GM18951 (cell line): ENCODE results near the gene SEPTIN6.
A peak's percentile ranks its signal among the peaks of the same experiment; 100 is the strongest.

Experiments
- POLR2A ChIP-seq: IDR thresholded peaks from 4 replicates; pipeline ENCODE4 v1.6.1; 2011; ENCODE audit warnings: mild to moderate bottlenecking; ENCODE audit not compliant: insufficient read length, insufficient read depth; ENCODE audit errors: extremely low read depth
- in situ Hi-C: fragments of 300-500 bp; cut with MboI; formaldehyde crosslinking; loops from one replicate; pipeline ENCODE4 v1.12.0; 2022; ENCODE audit warnings: low sequenced_read_pairs, mixed read lengths, inconsistent platforms; ENCODE audit not compliant: unreplicated experiment

SEPTIN6 gene

GRCh38 chrX:119693040-119693995, at the start of gene SEPTIN6:
SEPTIN6 (minus strand) TSS chrX:119693168; CDS start chrX:119693105, 63 bp downstream.
- in situ Hi-C loops, result no loop called here
- TF ChIP-seq POLR2A, result peak; percentile 93

- TF ChIP-seq POLR2A, result no peak
- in situ Hi-C loops, result loop anchor here (25.0 kb wide), 1 partner anchor 226 kb away; no protein-coding TSS in a partner anchor
Observed at GRCh38 chrX:119738742-119739141, 45.8 kb upstream of the SEPTIN6 start.

DNA sequence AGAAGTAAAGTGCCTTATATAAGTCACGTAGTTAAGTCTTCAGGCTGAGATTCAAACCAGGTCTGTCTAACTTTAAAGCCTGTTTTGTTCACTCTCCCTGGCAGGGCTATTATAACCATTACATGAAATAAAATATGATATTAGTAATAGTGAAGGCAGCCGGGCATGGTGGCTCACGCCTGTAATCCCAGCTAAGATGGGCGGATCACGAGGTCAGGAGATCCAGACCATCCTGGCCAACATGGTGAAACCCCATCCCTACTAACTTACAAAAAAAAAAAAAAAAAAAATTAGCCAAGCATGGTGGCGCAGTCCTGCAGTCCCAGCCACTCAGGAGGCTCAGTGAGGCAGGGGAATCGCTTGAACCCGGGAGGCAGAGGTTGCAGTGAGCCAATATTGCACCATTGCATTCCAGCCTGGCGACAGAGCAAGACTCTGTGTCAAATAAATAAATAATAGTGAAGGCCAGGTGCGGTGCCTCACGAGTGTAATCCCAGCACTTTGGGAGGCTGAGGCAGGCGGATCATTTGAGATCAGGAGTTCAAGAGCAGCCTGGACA, 43.3 kb upstream of the SEPTIN6 start:
- TF ChIP-seq POLR2A, result no peak
- in situ Hi-C loops, result loop anchor here (25.0 kb wide), 1 partner anchor 224 kb away; no protein-coding TSS in a partner anchor

- no peak for TF ChIP-seq POLR2A
- in situ Hi-C loops, result loop anchor here (25.0 kb wide), 1 partner anchor 223 kb away; no protein-coding TSS in a partner anchor
Observed at GRCh38 chrX:119735467-119735866, 42.5 kb upstream of the SEPTIN6 start.

DNA sequence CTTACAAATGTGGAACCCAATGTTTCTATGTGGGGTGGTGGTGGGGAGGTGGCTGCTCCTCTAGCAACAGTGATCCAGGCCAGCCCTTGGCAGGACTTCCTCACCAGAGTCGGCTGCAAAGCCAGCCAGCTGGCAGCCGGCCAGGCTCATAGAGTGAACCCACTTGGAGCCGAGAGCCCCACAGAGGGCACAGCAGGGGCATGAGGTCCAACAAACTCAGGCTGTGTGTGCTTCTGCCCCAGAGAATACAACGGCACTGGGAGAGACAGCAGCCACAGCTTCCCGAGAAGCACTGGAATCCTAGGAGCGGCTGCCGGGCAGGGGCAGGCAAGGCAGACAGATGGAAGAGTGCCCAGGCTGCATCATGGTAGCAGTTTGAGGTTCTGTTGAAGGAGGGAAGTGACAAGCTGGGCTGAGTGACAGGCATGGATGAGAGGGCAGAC, 42.0 kb upstream of the SEPTIN6 start:
- TF ChIP-seq POLR2A, result no peak
- in situ Hi-C loops, result loop anchor here (25.0 kb wide), 1 partner anchor 223 kb away; no protein-coding TSS in a partner anchor

DNA sequence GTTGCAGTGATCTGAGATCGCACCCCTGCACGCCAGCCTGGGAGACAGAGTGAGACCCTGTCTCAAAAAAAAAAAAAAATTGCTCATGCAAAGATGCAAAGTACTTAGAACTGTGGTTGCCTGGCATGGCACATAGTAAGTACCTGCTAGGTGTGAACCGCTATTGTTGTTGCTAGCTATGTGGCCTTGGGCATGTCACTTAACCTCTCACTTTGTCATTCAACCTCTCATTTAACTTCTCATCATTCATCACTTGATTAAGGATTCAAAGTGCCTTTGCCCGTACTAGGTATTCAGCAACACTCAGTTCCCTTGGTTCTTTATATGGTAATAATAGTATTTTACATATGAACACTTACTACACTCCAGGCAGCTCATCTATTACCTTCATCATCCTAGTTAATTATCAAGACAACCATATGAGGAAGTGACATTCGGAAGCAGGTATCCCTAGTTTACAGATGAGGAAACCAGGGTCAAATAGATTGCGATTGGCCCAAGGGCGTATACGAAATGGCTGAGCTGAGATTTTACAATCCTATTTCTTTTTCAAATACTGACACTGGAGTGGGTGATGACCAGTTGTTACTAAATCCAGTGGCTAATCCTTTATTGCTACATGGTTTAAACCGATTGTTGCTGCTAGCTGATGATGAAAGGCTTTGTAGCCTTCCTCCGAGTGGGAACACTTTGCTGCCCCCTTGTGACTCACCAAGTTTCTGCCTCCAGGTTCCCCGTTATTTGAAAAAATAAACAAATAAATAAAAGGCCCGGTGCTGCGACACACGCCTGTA, 36.6 kb upstream of the SEPTIN6 start:
- TF ChIP-seq POLR2A, result no peak
- in situ Hi-C loops, result loop anchor here (25.0 kb wide), 1 partner anchor 217 kb away; no protein-coding TSS in a partner anchor

- TF ChIP-seq POLR2A, result no peak
- in situ Hi-C loops, result loop anchor here (25.0 kb wide), 1 partner anchor 216 kb away; no protein-coding TSS in a partner anchor
Observed at GRCh38 chrX:119728487-119728886, 35.5 kb upstream of the SEPTIN6 start.

- no peak for TF ChIP-seq POLR2A
- in situ Hi-C loops, result loop anchor here (25.0 kb wide), 1 partner anchor 215 kb away; no protein-coding TSS in a partner anchor
Observed at GRCh38 chrX:119726900-119727555, 34.1 kb upstream of the SEPTIN6 start.

DNA sequence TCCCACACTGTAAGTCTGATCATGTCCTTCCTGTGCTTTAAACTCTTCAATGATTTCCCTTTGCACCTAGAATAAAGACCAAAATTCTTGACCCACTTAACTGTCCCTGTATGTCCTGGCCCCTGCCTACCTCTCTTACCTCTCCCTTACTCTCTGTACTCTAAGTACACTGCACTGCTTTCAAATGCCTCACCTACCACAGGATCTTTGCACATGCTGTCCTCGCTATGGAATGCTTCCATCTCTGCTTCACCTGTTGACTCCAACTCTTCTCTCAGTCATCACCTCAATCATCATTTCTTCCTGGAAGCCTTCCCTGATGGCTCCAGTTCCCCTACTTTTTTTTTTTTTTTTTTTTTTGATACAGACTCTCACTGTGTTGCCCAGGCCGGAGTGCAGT, 29.0 kb upstream of the SEPTIN6 start:
- in situ Hi-C loops, result no loop called here
- no peak for TF ChIP-seq POLR2A

GRCh38 chrX:119721487-119721886, 28.5 kb upstream of the SEPTIN6 start:
- in situ Hi-C loops, result no loop called here
- TF ChIP-seq POLR2A, result no peak

DNA sequence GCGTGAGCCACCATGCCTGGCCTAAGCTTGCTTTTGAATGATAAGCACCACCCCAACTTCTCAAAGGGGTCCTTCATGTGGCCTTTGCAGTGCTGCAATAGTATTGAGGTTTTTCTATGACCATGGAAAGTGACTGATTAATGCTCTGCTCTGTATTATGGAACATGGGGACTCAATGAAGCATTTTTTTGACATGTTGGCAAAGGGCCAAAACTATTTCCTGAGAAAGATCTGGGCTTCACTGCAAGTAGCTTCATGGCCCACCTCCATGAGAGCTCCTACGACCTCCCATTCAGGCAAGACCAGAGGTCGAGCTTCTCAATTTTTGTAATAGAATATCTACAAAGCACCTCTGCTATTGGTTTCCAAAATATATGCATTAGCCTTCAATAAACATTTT, 16.7 kb upstream of the SEPTIN6 start:
- no peak for TF ChIP-seq POLR2A
- in situ Hi-C loops, result no loop called here

GRCh38 chrX:119708936-119709335, 16.0 kb upstream of the SEPTIN6 start:
- in situ Hi-C loops, result no loop called here
- TF ChIP-seq POLR2A, result no peak
